Measurements from ENCODE around the gene IQSEC1. TPM values are rescaled to one million over a fixed set of nuclear protein-coding genes. Genes with fewer than 3 reads are reported as not detected.

IQSEC1 gene
- total RNA-seq, 2 experiments from 2014 or later, result 31.7 to 39.2 TPM

DNA sequence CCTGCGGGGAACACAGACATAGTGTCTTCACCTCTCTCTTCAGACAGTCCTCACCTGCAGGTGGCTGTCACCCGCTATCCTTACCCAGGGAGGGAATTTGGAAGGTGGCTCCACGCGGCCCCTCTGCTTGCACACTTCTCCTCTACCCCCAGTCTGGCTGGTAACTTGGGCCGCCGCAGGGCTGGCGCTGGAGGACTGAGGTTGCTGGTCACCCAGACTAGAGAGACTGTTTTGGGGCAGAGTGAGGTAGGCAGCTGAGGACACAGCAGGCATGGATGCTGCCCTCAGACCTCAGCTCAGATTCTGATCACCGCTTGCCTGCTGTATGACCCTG, 12.6 kb upstream of the IQSEC1 start:
- no peak for ATAC-seq
- intact Hi-C loops (cut with micrococcal nuclease), result no loop called here
- Mint-ChIP-seq H3K27me3 (no peaks in the 10 kb centered on the region), H3K9me3 (no peaks in the 10 kb centered on the region), H3K27ac (no peak overlapping the region), H3K4me3 (no peak overlapping the region), H3K4me1 (ENCODE audit: low read depth) (peaks cover 4% of the 10 kb centered on the region), H3K36me3 (ENCODE audit: low read depth) (no peaks in the 10 kb centered on the region)
- TF ChIP-seq, protein P1, sequence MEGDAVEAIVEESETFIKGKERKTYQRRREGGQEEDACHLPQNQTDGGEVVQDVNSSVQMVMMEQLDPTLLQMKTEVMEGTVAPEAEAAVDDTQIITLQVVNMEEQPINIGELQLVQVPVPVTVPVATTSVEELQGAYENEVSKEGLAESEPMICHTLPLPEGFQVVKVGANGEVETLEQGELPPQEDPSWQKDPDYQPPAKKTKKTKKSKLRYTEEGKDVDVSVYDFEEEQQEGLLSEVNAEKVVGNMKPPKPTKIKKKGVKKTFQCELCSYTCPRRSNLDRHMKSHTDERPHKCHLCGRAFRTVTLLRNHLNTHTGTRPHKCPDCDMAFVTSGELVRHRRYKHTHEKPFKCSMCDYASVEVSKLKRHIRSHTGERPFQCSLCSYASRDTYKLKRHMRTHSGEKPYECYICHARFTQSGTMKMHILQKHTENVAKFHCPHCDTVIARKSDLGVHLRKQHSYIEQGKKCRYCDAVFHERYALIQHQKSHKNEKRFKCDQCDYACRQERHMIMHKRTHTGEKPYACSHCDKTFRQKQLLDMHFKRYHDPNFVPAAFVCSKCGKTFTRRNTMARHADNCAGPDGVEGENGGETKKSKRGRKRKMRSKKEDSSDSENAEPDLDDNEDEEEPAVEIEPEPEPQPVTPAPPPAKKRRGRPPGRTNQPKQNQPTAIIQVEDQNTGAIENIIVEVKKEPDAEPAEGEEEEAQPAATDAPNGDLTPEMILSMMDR (IDR thresholded peaks at IDR 0.05), result no peak
- ChIA-PET POLR2A (no interaction called here), CTCF (no interaction called here)
- no peak for DNase-seq

- Mint-ChIP-seq H3K27ac (no peak overlapping the region), H3K4me1 (ENCODE audit: low read depth) (peaks cover 4% of the 10 kb centered on the region), H3K27me3 (no peaks in the 10 kb centered on the region), H3K9me3 (no peaks in the 10 kb centered on the region), H3K4me3 (no peak overlapping the region), H3K36me3 (ENCODE audit: low read depth) (no peaks in the 10 kb centered on the region)
- POLR2A ChIA-PET, result interaction anchor here (0.9 kb wide), 1 partner anchor 391 kb away, joined by 3 read pairs; no protein-coding TSS in a partner anchor
- no peak for ATAC-seq
- DNase-seq, result no peak
- intact Hi-C loops (cut with micrococcal nuclease), result no loop called here
- CTCF ChIA-PET, result interaction anchor here (1.2 kb wide), 1 partner anchor 11 kb away, joined by 3 read pairs; no protein-coding TSS in a partner anchor
- TF ChIP-seq, protein P1 (IDR thresholded peaks at IDR 0.05), result no peak
These were observed 12.0 kb upstream of the IQSEC1 start for GRCh38 chr3:13085081-13085845.

GRCh38 chr3:13083898-13084297, 10.7 kb upstream of the IQSEC1 start:
- Mint-ChIP-seq H3K27me3 (no peaks in the 10 kb centered on the region), H3K36me3 (ENCODE audit: low read depth) (no peaks in the 10 kb centered on the region), H3K4me3 (no peak overlapping the region), H3K9me3 (no peaks in the 10 kb centered on the region), H3K4me1 (ENCODE audit: low read depth) (peaks cover 4% of the 10 kb centered on the region), H3K27ac (no peak overlapping the region)
- ChIA-PET CTCF (interaction anchor here (0.9 to 2.3 kb wide), 4 partner anchors 8 to 15 kb away, joined by 3 to 13 read pairs (median 3); no protein-coding TSS in a partner anchor), POLR2A (no interaction called here)
- ATAC-seq (no peak), DNase-seq (no peak)
- intact Hi-C loops (cut with micrococcal nuclease), result no loop called here
- TF ChIP-seq, protein P1 (IDR thresholded peaks at IDR 0.05), result no peak

DNA sequence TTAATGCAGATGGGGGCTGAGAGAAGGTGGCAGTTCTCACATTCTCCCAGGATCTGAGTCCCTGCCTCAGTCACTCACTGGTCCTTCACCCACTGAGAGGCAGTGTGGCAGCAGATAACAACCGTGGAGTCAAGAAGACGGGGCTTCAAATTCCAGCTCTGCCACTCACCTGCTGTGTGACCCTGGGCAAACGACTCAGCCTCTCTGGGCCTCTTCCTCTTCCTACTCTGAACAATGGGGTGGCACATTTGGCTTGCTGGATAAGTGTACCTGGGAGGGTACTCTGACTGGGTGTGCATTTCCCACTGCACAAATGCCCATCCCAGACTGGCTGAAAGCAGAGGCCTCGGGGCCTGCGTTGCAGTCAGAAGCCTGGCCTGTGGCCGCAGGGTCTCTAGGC, 10.0 kb upstream of the IQSEC1 start:
- ATAC-seq, result no peak
- TF ChIP-seq, protein P1 (IDR thresholded peaks at IDR 0.05), result no peak
- H3K4me1 Mint-ChIP-seq (ENCODE audit: low read depth), result peaks cover 4% of the 10 kb centered on the region
- no peak for DNase-seq
- no peaks in the 10 kb centered on the region for H3K27me3 Mint-ChIP-seq
- ChIA-PET POLR2A (no interaction called here), CTCF (interaction anchor here (0.9 to 2.3 kb wide), 2 partner anchors 9 to 10 kb away, joined by 3 to 13 read pairs; no protein-coding TSS in a partner anchor)
- H3K36me3 Mint-ChIP-seq (ENCODE audit: low read depth), result no peaks in the 10 kb centered on the region
- H3K27ac Mint-ChIP-seq, result no peak overlapping the region
- H3K9me3 Mint-ChIP-seq, result no peaks in the 10 kb centered on the region
- no peak overlapping the region for H3K4me3 Mint-ChIP-seq
- intact Hi-C loops (cut with micrococcal nuclease), result no loop called here

DNA sequence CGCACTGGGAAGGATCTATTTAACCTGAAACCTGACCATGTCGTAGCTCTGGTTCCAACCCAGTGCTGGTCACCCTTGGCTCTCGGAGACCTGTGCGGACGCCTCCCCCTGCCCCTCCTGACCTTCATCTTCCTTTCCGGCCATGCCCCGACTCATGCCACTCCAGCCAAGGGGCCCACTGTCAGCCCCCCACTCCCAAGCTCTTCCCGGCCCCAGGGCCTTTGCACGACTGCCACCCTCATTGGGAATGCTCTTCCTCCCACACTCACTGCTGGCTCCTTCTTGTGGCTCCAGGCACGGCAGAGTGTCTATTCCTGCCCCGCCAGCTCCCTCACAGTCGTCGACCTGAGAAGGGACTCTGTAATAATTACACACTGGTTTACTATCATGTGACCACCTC, 9.4 kb upstream of the IQSEC1 start:
- Mint-ChIP-seq H3K27me3 (no peaks in the 10 kb centered on the region), H3K9me3 (no peaks in the 10 kb centered on the region), H3K4me1 (ENCODE audit: low read depth) (peaks cover 9% of the 10 kb centered on the region), H3K27ac (no peak overlapping the region), H3K36me3 (ENCODE audit: low read depth) (no peaks in the 10 kb centered on the region), H3K4me3 (no peak overlapping the region)
- CTCF ChIA-PET, result interaction anchor here (2.3 kb wide), 1 partner anchor 9 kb away, joined by 13 read pairs; no protein-coding TSS in a partner anchor
- POLR2A ChIA-PET, result interaction anchor here (1.0 kb wide), 1 partner anchor 11 kb away, joined by 3 read pairs; no protein-coding TSS in a partner anchor
- no peak for ATAC-seq
- DNase-seq, result no peak
- TF ChIP-seq, protein P1 (IDR thresholded peaks at IDR 0.05), result no peak
- intact Hi-C loops (cut with micrococcal nuclease), result no loop called here
